ENCODE results near the gene PIK3AP1.
"Not testable (repeated sequence)": the region's sequence is repeated elsewhere in the genome, so short reads cannot be mapped to it uniquely, and the experiment has no call there.

The PIK3AP1 gene

GRCh38 chr10:96695975-96696634 lies 24.2 kb downstream of the PIK3AP1 start:
- DNase-seq, result no peak

GRCh38 chr10:96695366-96695765 lies 24.9 kb downstream of the PIK3AP1 start:
- DNase-seq, result peak; percentile 33

GRCh38 chr10:96693431-96693830 lies 26.9 kb downstream of the PIK3AP1 start:
- no peak for DNase-seq

DNA sequence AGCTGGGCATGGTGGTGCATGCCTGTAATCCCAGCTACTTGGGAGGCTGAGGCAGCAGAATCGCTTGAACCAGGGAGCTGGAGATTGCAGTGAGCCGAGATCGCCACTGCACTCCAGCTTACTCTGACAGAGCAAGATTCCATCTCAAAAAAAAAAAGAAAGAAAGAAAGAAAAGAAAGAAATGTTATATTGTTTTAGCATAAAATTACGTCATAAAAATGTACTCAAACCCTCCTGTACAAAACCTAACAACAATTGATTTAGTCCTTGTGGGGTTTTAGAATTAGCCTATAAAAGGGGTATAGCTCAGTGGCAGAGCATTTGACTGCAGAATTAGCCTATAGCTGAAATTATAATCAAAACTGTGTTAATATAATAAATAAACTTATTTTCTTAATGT lies 27.9 kb downstream of the PIK3AP1 start:
- DNase-seq, result no peak

DNA sequence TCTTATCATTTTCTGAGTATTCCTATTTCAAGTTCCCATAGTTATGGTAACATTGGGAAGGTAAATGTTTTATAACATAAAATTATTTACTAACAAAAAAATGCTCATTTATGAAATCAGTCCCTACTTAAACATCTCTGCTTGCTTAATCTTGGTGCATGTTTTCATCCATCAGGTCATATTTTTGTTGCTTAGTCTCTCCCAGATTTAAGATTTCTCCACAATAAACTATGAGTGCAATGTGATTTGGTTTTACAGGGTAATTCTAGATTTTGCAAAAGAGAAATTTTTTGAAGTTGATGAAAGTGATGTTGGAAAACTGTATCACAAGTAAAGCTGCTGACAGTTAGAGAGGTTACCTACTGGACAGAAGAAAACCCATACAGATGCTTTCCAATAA lies 28.6 kb downstream of the PIK3AP1 start:
- DNase-seq, result no peak

- no peak for DNase-seq
Observed at GRCh38 chr10:96690755-96691730, 29.3 kb downstream of the PIK3AP1 start.

DNA sequence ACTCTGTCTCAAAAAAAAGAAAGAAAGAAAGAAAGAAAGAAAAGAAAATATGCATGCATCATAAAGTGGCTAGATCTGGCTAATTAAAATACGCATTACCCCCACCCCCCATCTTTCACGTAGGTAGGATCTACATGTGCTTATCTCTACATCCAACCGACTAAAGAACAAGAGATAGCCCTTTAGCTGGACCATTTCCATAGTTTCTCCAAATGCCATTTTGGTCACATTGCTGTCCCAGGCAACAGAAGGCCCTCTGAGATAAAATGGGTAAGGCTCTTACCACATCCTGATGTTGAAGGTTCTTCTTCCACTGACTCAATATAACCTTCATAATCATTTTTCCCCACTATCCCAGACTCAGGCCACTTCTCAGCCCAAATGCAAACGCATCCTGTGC lies 31.5 kb downstream of the PIK3AP1 start:
- DNase-seq, result no peak

GRCh38 chr10:96687317-96688012 lies 32.8 kb downstream of the PIK3AP1 start:
- no peak for DNase-seq

DNA sequence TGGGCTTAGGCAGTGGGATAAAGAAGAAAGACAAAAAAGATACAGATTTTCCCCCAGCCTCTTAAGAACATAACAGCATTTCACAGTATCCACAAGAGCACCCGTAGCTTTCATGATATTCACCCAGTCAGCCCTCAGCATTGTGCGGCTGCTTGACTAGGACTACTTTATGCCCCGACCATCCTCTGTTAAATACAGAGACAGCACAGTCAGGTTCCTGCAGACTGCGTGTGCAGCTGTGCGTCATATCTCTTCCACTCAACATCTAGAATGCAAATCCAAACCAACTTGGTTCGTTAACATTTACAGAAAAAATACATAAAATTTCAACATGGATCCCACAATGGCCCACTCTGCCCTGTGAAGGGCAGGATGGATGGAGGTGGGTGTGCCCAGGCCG lies 33.8 kb downstream of the PIK3AP1 start:
- no peak for DNase-seq

DNA sequence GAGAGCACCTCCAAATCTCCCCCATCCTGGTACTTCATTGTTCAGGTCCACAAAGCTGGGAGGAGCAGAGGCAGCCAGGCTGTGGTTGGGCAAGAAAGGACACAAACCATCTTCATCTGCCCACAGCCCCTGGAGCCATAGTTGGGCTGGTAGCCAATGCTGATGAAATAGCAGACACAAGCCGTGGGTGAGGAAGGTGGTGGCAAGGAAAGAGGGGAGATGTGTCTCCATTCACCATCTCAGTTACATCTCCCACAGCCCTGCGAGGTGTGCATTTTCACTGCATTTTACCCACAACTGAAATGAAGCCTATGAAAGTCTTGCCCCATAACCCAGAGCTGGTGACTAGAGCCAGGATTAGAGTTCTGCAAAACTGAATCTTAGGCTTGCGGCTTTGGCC lies 35.0 kb downstream of the PIK3AP1 start:
- no peak for DNase-seq

- DNase-seq, result no peak
Observed at GRCh38 chr10:96684826-96685225, 35.5 kb downstream of the PIK3AP1 start.

DNA sequence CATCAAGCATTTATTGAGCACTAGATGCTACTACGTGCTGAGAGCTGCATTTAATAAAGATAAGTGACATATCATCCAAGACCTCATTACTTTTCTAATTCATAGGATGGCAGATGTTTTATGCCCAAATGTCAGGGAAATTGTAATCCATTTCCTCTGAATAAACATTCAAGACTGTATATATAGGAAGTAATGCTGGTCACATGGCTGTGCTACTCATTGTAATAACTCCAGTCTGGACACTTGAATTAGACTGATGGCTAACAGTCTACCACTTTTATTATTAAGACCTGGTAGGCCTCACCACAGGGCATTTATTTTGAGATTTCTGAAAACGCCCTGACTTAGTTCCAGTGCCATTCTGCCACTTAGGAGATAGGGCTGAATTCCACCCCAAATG lies 36.6 kb downstream of the PIK3AP1 start:
- DNase-seq, result no peak

GRCh38 chr10:96683065-96683464 lies 37.2 kb downstream of the PIK3AP1 start:
- DNase-seq, result no peak

DNA sequence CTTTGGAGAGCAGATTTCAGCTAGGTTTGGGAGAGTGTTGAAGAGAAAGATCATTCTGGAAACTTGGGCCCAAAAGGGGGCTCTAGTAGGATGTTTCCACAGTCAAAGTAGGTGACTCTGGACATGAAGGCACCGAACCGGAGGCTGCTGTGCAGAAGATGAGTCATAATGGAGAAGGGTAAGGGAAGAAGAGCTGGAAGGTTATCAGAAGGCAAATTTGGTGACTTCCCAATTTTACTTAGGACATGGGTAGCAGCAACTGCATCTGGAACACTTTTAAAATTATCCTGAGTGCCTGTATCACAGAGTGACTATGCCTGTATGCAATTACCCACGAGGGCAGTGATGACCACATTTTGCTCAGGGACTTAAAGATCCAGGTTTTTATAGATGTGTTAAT lies 38.8 kb downstream of the PIK3AP1 start:
- DNase-seq, result no peak

- DNase-seq, result not testable (repeated sequence)
Observed at GRCh38 chr10:96680463-96680862, 39.9 kb downstream of the PIK3AP1 start.

DNA sequence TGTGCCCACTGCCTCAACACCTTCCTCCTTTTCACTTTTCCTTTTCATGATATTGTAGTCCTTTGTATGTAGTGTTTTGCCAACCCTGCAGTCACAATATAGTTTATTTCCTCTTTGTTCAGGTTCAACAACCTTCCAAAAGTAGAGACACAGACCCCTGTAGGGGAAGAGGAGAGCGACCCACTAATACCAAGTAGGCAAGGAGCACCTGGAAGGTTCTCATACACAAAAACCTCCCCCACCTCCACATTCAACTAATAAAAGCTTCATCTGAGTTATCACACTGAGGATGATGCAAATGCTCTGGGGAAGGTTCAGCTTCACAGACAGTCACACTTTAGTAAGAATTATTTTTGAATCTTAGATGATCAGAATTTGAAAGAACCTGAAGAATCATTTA lies 41.6 kb downstream of the PIK3AP1 start:
- no peak for DNase-seq

DNA sequence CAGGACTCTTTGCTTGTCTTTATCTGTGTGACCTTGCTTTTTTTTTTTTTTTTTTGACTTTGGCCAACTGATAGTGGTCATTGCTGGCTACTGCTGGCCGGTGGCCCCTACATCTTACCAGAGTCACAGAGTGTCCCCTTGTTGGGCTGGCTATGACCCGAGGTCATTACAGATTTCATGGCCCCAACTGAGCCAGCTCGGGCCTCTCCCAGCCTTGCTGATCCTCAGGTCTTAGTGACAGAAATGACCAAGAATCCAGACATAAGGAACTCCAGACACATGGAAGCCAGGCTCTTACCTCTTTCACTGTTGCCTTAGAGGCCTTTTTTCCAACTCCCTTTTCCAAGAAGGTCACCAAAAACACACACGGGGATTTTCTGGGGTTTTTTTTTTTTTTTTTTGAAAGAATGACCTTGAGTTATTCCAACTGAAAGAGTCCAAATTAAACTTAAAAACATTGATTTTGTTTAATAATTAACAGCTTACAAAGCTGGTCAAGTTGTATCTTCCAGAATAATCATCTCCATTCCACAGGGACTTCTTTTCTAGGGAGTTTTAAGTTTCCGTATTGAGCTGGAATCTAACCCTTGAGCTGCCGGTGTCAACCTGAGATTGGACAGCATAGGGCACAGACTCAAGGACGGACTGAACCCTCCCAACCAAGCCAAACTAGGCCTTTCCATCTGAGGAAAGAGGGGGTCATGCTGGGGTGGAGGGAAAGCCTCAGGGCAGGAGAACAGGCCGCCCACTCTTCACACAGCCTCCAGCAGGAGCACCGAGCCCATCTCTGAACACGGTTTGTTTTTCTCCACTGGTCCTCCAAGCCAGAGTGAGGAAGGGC lies 43.8 kb downstream of the PIK3AP1 start:
- no peak for DNase-seq

- DNase-seq, result no peak
Observed at GRCh38 chr10:96675846-96676245, 44.5 kb downstream of the PIK3AP1 start.

DNA sequence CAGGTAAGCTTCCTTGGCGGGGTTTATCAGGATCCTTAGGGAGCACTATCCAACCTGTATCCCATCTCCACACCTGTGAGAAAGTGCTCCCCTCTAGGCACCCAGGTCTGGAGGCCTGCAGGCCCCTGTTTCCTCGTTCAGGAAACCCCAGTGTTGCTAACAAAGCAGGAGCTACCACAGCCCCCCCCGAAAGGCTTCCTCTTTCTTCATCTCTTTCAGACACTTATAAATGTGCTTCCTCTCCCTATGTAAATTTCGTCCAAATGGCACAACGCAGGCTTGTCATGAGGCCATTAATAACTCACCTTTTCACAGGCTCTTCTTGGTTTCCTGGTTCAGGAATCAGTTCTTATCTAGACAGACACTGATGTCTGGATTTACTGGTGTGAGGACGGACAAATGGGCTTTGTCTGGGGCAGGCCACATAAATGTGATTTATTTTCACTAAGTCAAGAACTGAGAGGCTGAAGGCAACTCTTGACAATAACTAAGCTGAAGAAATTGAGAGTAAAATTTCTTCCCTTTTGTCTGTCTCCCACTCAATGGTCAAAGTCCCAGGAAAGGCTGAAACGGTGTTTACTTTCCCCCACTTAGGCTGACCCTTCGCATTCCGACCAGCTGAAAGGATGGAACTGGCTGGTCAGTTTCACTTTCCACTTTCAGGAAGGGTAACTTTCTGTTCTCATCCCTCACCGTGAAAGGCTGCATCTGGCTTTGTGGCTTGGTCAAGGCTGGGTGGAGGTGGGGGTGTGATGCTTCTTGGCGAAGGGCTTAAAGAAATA lies 46.8 kb downstream of the PIK3AP1 start:
- DNase-seq, result peak; percentile 27

DNA sequence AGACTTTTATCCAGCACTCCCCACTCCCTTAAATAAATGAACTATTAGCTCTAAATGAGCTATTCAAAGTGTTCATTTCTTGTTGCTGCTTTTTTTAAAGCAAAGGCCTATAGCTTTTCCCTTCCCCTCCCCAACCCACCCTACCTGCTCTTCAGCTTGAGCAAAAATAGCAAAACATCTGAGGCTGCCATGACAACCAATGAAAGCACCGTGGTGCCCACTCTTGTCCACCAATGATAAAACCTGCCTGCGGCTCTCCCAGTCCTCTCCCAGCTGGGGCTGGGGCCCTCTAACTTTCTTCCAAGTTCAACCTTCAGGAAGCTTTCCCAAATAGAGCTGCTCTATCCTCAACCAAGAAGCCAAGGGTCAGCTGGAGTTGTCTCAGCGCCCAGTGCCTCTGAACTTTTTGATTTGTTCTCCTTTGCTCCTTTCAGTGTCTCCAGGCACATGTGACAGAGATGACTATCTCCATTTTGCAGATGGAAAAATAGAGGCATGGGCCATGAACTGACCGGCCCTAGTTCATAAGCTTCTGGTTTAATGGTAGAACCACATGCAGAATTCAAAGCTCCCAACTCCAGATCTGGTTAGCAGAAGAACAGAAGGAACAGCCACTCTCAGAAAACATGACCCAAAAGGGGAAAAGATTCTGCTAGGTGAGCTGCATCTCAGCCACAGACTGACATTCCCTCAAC lies 47.7 kb downstream of the PIK3AP1 start:
- DNase-seq, result no peak

DNA sequence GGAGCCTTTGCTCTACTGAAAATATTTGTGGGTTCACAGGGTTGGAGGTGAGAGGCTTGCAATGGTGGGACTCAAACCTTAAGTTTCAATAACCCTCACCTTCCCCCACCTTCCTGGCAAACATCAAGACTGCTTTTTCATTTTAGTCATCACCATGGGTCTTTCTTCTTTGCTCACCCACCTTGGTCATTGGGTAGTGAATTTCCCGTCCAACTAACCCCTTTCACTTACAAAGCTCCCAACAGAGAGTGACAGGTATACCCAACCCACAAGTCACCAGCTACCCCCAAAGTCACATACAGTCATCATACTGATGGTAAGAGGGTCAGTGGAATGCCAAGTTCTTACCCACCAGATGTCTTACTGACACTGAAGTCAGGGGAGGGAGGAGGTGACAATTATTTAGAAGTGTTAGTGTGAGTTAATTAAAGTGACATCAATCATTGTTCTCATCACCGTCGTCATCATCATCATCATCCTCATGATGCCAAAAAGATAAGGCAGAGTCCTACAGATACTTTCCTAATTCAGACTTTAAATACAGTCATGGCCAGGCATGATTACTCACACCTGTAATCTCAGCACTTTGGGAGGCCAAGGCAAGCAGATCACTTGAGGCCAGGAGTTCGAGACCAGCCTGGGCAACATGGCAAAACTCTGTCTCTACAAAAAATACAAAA lies 49.0 kb downstream of the PIK3AP1 start:
- peak; percentile 51 for DNase-seq

Data from CD4-positive, alpha-beta T cell treated with Interleukin-10 for 1 hour (primary cell).